ENCODE data around the gene UBL4B.

DNA sequence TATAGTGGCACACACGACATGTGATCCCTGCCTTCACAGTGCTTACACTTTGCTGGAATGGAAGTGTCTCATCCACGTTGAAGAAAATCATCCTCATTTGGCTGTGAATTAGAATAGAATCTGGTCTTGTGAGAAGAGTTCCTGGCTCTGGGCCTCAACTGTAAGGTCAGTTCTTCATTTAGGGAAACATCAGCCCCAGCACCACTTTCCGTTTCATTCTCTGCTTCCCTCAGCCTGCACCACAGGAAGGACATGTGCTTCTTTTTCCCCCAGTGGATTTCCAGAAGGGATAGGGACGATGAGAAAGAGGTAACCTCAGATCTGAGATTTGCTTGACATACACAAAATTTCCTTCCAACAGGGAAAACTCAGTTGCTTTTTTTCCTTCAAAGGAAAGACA is 38.1 kb upstream of the UBL4B start:
- TF ChIP-seq FOXK1 (CRISPR knock-in tag; IDR thresholded peaks at IDR 0.05; ENCODE audit: borderline replicate concordance) (no peak), MCM5 (IDR thresholded peaks at IDR 0.05; ENCODE audit: low read depth) (no peak), CBX3 (IDR thresholded peaks at IDR 0.05; ENCODE audit: borderline replicate concordance in 1 of 2, low read length in 2 of 2) (no peak), SIN3A (IDR thresholded peaks at IDR 0.05; ENCODE audit: borderline replicate concordance in 2 of 2, control insufficient read depth in 1 of 2, low read depth in 2 of 2, low read length in 2 of 2) (no peak), FOXP1 (CRISPR knock-in tag; IDR thresholded peaks at IDR 0.05) (no peak), PHB2 (IDR thresholded peaks at IDR 0.05; ENCODE audit: low read depth) (no peak)
